Measurements from ENCODE around the gene EPHA6.
"Not testable (repeated sequence)": the region's sequence is repeated elsewhere in the genome, so short reads cannot be mapped to it uniquely, and the experiment has no call there.

The EPHA6 gene

DNA sequence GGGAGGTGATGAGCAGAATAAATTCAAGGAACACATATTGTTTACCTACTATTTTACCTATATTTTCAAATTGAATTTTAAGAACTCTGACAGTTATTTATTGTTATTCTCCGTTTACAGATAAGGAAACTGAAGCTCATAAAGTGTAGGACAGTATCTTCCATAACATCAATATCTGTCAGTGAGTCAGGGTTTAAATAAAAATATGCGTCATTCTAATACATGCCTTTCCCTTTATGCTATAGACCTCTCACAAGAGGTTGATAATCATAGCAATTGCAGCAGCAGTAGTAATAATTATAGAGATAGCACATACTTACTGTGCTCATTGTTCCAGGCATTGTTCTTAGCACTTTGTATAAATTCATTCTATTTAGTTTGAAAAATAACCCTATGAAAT lies 101.1 kb downstream of the EPHA6 start:
- DNase-seq (ENCODE audit: low read depth in 2 of 2), result no peak

DNA sequence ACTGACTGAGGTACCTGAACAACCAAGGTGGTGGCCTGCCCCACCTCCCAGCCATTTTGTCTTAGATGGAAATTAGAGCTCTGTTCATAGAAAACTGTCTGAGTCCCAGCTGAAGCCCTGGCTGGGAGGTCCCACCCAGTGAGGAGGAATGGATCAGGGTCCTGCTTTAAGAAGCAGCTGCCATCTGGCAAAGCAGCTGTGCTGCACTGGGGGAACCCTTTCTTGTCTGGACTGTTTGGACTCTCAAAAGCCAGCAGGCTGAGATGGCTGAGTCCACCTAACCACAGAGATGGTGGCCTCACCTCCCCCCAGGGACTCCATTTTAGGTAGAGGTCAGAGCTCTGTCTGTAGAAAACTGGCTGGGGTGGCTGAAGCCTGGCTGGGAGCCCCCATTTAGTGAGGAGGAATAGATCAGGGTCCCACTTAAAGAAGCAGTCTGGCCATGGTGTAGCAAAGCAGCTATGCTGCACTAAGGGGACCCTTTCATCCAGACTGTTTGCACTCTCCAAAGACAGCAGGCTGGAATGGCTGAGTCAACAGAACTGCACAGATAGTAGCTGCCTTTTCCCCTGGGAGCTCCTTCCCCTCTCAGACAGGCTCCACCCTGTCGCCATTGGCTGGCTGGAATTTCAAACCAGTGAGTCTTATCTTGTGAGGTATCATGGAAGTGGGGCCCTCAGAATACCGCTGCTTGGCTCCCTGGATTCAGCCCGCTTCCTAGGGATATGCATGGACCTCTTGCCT lies 116.9 kb downstream of the EPHA6 start:
- no peak for DNase-seq (ENCODE audit: low read depth in 2 of 2)

DNA sequence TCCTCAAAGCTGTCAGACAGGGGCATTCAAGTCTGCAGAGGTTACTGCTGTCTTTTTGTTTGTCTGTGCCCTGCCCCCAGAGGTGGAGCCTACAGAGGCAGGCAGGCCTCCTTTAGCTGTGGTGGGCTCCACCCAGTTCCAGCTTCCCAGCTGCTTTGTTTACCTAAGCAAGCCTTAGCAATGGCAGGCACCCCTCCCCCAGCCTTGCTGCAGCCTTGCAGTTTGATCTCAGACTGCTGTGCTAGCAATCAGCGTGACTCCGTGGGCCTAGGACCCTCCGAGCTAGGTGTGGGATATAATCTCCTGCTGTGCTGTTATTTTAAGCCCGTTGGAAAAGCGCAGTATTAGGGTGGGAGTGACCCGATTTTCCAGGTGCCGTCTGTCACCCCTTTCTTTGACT lies 127.7 kb downstream of the EPHA6 start:
- not testable (repeated sequence) for DNase-seq (ENCODE audit: low read depth in 2 of 2)

DNA sequence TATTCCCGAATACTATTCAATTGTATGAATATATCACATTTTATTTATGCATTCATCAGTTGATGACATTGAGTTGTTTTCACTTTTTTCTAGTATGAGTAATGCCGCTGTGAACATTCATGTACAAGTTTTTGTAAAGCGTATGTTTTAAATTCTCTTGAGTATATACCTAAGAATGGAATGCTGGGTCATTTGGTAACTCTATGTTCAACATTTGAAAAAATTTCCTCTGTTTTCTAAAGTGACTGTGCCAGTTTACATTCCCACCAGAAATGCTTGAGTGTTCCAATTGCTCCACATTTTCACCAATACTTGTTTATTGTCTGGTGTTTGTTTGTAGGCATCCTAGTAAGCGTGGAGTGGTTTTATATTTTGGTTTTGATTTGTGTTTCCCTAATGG lies 144.5 kb downstream of the EPHA6 start:
- no peak for DNase-seq (ENCODE audit: low read depth in 2 of 2)

DNA sequence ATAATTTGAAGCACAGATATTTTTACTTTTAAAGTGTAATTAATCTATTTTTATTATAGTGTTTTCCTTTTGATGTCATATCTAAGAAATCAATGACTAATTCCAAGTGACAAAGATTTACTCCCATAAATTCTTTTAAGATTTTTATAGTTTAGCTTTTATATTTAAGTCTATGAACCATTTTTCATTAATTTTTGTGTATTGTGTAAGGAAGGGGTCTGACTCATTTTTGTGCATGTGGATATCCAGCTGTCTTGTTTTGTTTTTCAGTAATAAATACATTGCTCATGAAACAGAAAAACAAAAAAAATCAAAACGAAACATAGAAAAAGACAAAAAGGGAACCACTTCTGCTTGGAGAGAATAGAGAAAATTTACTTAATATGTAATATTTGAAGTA lies 145.1 kb downstream of the EPHA6 start:
- no peak for DNase-seq (ENCODE audit: low read depth in 2 of 2)

DNA sequence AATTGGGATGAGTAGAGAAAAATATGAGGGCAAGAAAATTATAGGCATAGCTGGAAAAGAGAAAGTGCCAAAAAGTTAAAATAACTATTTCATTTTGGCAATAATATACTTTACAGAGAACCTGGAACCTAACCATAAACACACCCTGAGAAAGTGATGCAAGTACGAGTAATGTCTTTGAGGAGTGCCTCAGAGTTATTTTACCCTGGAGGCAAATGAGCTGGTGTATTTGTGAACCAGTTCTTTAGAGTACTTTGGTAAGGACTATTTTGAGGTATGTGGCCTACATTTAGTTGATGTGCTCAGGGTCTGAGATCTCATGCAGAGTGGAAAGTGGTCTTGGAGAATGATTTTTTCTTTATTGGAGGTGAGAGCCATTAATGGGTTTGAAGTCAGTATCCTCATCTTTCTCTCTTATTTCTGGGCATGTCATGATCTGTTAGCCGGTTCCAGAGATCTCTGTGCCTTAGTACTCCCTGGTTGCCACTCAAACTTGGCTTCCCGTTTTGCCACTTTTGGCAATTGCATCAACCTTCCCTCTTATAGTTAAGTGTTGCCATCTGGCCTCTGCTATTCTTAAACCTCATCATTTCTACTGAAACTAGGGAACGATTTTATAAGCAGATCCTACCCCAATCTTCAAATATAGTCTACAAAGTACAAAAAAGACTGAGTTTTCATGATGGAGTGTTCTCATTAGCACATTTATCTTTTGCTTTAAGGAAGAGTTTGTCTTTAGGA lies 145.7 kb downstream of the EPHA6 start:
- DNase-seq (ENCODE audit: low read depth in 2 of 2), result no peak

DNA sequence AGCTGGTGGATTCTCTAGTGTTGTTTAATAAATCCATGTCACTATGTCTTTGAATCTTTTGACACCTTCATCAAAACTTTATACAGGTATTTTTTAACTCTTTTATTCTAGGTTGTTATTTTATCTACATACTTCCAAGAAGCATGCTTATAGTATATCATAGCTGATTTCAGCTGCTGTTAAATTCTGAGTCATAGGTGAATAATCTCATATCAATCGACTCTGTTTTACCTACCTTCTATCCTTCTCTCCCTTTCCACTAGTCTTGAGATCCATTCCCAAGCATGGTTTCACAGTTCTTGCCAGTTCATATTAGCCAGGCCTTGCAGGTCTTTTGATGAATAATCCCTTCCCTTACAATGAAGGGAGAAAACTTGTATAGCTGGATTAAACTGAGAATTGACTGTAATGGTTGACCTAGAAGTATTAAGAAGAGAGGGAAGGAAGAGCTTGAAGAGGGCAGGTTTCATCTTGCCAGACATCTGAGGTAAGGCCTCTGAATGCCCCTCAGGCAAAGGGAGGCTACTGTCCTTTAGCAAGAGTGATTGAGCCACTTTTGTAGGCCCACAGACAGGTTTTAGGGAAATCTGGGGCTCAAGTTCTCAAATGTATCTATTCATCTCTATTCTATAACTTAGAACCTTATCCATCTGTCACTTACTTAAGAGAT lies 146.4 kb downstream of the EPHA6 start:
- no peak for DNase-seq (ENCODE audit: low read depth in 2 of 2)

DNA sequence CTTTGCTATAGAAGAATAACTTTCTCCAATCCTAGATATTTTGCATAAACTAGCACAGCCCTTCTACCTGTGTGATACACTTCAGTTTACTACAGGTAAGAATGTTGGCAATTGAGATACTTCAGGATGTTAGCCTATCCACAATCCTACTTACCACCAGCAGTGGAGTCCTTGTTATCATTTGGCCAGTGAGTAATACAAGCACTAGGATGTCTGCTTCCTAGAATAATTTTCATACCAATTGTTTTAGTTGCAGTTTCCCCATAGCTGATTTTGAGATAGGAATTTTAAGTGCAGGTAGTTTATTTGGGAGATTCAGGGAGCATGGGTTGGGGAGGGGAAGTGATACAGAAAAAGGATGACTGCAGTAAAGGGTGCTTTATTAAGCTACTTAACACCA lies 147.2 kb downstream of the EPHA6 start:
- no peak for DNase-seq (ENCODE audit: low read depth in 2 of 2)

DNA sequence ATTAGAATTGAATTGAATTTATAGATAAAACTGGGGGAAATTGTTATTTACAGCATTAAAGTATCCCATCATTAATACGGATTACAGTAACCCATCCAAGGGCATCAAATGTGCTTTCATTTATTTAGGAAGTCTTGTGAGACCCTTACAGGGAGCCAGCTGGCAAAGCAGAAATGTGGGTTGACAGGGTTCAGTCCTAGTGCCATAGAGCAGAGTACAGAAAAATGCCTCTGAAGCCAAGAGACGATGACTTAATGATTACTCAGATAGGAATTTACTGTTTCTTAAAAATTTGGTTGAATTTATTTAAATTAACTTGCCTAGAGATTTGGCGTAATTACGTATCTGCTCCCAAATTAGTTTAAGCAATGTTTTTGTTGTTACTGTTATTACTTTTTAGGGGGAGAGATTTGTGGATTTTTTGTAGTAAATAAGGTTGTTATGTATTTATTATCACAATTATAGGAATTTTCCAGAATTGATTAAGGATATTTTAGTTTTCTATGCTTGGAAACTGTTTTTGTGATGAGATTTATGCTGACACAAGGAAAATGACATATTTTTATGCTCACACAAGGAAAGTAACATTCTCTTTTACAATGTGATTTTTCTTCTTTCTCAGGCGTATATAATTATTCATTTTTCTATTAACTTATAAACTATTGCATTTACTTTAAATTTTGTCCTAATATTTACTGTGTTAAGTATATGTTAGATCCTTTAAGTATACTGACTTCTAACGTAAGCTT lies 152.0 kb downstream of the EPHA6 start:
- DNase-seq (ENCODE audit: low read depth in 2 of 2), result no peak

DNA sequence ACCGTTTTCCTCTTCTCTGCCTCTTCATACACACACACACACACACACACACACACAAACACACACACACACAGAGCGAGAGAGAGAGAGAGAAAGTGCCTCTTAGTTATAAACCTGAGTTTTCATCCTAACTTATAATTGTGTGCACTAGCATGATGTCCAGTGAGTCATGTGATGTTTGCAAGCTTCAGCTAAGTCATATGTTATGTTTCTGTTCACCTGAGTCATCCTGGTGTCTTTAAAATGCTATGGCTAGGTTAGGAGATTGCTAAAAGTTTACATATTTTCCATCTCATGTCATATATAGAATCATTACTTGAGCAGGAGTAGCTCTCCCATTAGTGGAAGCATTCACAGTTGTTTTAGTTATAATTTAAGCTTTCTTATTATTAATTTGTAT lies 155.8 kb downstream of the EPHA6 start:
- DNase-seq (ENCODE audit: low read depth in 2 of 2), result no peak

DNA sequence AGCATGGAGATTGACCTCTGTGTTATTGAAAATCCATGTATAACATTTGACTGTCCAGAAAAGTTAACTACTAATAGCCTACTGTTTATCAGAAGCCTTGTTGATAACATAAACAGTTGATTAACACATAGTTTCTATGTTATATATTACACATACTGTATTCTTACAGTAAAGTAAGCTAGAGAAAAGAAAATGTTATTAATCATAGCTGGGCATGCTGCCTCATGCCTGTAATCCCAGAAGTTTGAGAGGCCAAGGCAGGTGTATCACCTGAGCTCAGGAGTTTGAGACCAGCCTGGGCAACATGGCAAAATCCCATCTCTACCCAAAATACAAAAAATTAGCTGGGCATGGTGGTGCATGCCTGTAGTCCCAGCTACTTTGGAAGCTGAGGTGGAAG lies 163.3 kb downstream of the EPHA6 start:
- no peak for DNase-seq (ENCODE audit: low read depth in 2 of 2)

DNA sequence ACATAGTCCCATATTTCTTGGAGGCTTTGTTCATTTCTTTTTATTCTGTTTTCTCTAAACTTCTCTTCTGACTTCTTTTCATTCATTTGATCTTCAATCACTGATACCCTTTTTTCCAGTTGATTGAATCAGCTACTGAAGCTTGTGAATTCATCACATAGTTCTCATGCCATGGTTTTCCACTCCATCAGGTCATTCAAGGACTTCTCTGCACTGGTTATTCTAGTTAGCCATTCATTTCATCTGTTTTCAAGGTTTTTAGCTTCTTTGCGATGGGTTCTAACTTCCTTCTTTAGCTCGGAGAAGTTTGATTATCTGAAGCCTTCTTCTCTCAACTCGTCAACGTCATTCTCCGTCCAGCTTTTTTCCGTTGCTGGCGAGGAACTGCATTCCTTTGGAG lies 169.3 kb downstream of the EPHA6 start:
- not testable (repeated sequence) for DNase-seq (ENCODE audit: low read depth in 2 of 2)

DNA sequence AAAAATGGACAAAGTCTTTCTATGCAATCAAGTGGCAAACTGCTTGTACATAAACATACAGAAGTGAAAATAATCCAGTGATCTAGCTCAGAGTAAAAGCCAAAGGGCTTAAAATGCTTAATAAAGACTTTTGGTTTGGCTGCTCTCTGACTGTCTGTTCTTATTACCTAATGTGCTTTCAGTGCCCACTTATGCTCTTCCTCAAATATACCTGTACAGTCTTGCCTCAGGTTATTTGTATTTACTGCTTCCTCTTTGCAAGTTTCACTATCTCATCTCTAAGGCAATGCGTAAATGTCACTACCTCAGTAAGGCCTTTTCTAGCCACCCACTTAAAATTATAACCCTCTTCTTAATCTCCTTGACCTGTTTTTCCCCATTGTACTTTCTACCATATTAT lies 171.8 kb downstream of the EPHA6 start:
- DNase-seq (ENCODE audit: low read depth in 2 of 2), result no peak

DNA sequence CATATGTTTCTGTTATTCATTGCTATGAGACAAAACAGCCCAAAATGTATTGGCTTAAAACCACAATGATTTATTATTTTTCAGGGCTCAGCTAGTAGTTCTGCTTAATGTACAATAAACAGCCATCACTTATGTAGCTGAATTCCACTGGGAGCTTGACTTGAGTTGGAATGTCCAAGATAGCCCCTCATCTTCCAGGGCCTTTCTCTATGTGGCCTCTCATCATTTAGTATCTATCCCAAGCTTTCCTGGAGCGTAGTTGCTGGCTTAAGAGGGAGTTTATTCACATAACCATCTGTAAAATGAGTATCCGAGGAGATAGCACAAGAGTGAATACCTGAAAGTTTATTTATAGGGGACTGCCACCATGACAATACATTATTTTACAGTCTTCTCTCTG lies 176.8 kb downstream of the EPHA6 start:
- DNase-seq (ENCODE audit: low read depth in 2 of 2), result no peak

DNA sequence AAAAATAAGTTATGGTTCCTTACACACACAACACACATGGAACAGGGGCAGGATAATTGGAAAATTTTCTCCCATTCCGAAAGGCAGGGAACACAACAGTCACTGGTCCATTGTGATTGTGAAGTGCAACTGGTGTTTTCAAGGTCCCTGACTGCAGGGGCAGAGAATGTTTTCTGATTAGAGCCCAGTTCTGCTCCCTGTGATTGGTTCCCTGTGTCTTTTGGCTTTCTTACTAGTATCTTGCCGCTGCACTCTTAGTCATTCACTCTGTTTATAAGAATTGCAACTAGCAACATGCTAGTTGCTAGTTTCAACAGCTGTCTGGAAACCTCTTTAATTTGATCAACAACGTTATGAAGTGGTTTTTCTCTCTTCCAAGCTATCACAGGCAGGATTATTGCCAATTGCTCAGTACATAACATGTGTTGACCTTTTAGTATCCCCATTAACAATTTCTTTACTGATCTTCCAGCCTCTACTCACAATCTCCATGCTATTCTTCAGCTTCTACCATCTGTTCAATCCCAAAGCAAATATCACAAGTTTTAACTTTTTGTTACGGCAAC lies 177.5 kb downstream of the EPHA6 start:
- DNase-seq (ENCODE audit: low read depth in 2 of 2), result no peak

DNA sequence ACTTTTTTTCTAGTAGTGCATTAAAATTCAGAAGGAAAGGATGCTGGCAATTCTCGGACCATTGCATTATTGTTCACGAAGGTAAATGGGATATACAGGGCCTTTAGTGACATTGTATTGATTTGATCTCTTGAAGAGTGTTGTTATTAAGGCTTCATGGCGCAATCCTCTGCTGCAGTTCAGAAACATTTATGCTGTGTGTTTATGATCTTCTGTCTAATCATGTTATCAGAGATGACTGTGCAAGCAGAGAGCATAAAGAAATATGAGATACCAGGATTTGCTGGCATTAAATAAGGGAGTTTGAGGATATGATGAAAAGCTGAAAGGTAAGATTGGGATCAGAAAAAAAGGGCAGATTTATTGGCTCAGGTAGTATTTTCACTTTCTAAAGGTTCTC lies 180.6 kb downstream of the EPHA6 start:
- DNase-seq (ENCODE audit: low read depth in 2 of 2), result no peak

DNA sequence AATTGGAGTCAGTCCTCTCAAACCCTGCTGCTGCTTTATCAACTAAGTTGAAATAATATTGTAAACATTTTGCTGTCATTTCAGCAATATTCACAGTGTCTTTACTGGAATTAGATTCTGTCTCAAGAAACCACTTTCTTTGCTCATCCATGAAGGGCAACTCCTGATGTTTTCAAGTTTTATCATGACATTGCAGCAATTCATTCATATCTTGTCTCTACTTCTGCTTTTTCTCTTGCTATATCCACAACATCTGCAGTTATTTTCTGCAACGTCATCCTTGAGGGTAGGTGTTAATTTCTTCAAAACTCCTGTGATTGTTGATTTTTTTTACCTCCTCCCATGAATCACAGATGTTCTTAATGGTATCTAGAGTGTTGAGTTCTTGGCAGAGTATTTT lies 181.6 kb downstream of the EPHA6 start:
- no peak for DNase-seq (ENCODE audit: low read depth in 2 of 2)

DNA sequence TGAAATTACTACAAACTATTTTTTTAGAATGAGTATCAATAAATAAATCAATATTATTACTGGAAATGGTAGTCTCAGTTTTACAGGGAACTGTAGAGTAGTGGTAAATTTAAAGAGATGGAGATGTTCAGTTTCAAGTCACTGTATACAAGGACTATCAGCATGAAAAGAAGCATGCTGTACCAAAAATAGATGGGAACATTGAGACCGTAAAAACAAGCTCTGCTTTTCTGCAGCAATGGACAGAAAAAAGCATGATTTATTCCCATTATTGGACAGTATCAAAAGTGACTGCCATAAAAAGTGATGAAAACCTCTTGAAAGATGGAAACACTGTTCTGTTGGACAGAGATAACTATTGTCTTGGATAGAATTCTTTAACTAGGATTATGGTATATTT lies 187.2 kb downstream of the EPHA6 start:
- DNase-seq (ENCODE audit: low read depth in 2 of 2), result no peak

DNA sequence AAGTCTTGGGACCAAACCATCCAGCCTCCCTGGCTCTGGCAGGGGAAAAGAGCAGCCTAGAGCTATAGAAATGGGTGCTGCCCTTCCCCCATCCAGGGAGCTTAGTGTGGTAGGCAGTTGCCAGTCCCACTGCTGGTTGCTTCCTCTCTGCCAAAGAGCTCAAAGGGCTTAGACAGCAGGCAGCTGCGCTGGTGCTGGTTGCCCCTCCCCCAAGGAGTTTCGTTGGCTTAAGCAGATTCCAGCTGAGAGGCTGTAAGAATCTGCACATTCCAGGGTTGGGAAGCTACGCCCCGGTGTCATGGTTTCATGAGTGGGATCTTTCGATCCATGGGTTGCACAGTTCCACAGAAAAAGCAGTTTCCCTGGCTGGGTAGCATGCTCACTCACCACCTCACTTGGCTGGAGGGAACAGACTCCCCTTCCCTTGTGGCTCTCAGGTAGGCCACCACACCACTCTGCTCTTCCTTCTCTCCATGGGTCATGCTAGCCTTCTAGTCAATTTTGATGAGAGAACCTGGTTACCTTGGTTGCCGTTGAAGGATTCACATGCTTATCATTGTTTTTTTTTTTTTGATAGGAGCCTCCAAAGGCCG lies 195.1 kb downstream of the EPHA6 start:
- no peak for DNase-seq (ENCODE audit: low read depth in 2 of 2)

DNA sequence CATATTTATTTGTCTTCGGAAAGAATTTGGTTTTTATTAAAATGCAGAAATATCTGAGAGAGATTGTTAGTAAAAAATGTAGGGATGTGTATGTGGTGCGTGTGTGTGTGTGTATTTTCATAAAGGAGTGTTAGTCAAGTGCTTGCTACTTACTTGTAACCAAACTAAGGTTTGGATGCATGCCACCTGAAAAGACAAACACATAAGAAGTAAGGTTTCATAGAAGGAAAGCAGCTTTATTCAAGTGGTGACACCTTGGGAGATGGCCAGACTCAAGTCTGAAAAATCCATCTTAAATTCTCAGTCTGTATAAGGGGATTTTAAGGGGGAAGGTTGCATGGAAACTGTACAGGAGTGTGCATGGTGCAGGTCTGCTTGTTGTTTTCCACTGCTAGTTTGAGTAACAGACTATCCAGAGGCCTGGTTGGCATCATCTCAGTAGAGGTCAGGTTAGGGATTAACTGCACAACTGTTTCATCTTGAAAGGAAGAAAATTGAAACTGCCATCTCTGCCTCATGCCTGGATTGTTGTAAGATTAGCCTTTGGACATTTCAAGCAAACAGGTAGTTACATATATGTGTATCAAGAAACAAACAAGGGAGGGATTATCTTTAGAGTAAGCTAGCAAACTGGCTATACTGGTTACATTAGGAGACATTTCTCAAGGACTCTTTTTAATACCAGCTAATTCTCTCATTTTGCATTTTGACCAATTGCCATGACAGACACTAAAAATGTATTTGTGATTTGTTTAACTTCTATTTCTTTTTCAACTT lies 196.7 kb downstream of the EPHA6 start:
- DNase-seq (ENCODE audit: low read depth in 2 of 2), result no peak

DNA sequence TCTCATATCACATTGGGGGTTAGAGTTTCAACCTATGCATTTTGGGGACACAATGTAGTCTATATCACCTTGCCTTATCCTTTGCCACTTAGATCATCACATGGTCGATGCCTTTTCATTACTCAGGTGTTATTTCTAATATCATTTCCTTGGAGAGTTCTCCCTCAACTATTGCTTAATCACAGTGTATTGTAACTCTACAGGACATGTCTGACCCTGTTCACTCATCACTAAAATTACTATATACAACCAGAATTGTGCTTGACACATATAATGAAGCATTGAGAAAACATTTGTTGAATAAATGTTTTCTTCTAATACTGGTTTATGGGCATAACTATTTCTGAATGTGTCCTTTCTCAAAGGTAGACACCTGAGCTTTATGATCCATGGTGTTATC lies 207.4 kb downstream of the EPHA6 start:
- no peak for DNase-seq (ENCODE audit: low read depth in 2 of 2)
